ENCODE data around the gene BOD1L1.

BOD1L1 gene

DNA sequence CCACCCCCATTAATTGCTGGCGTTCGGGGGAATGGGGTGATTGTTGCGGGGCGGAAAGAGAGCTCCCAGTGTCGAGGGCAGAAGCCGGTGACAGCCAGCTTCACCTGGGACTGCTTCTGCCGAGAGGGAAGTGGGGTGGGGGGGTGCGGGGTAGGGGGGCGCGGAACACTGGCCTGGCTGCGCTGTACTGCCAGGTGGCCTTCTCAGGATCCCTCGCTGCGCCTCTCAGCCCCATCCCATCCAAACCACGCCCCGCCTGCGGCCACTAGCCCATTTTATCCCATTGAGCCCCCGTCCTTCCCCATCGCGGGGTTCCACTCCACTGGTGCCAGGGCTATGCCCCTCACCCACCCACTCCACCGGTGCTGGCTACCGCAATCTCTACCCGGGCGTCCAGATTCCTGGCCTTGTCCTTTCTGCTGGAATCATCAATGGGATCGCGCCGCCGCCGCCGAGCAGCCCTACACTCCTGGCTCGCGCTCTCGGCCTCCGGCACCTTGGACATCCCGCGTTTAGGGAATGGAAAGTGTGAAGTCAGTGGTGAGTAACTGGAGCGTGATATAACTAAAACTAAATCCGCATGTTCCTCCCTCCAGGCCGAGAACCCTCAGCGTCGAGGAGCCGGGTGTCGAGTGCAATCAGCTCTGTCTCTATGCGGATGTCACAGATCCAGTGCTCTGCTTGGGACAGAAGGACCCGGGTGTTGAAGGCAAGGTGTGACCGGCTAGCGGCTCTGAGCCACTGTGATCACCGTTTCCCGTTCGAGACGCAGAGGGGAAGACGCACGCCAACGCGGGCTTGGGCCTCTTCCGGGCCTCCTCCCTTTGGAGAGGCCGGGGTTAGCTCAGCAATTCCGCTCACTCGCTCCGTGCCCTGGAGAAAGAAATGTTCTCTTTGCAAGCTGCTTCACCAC, 103.7 kb downstream of the BOD1L1 start:
- no peaks in the 10 kb centered on the region for H3K4me1 ChIP-seq (ENCODE audit: control insufficient read depth, insufficient read depth, low read length)
- TF ChIP-seq ZNF585B (tag by site-specific recombination; IDR thresholded peaks at IDR 0.05) (no peak), ZNF140 (tag by site-specific recombination; IDR thresholded peaks at IDR 0.05) (peak; percentile 98), ZNF16 (tag by site-specific recombination; IDR thresholded peaks at IDR 0.05; ENCODE audit: low read depth) (no peak), ZNF664 (tag by site-specific recombination; IDR thresholded peaks at IDR 0.05) (no peak), ZNF558 (tag by site-specific recombination; IDR thresholded peaks at IDR 0.05) (no peak), ZFP37 (tag by site-specific recombination; IDR thresholded peaks at IDR 0.05) (no peak)
- no peak overlapping the region for H3K27ac ChIP-seq (ENCODE audit: extremely low read depth, low read depth, low read length)
- CTCF ChIA-PET: no interaction called here
- no peak overlapping the region for H3K4me3 ChIP-seq (ENCODE audit: low read depth, low read length)
- H3K9me3 ChIP-seq (ENCODE audit: control insufficient read depth, insufficient read depth, low read depth, low read length): no peaks in the 10 kb centered on the region; the same call in 1 of the 2 replicates
- POLR2A ChIA-PET: no interaction called here
- no peaks in the 10 kb centered on the region for H3K36me3 ChIP-seq (ENCODE audit: control insufficient read depth in 2 of 2, insufficient read depth in 1 of 2, low read length in 2 of 2)

GRCh38 chr4:13523105-13523477, 104.4 kb downstream of the BOD1L1 start:
- Histone ChIP-seq H3K4me3 (ENCODE audit: low read depth, low read length) (no peak overlapping the region), H3K9me3 (ENCODE audit: control insufficient read depth, insufficient read depth, low read depth, low read length) (no peaks in the 10 kb centered on the region; the same call in 1 of the 2 replicates), H3K4me1 (ENCODE audit: control insufficient read depth, insufficient read depth, low read length) (no peaks in the 10 kb centered on the region), H3K36me3 (ENCODE audit: control insufficient read depth in 2 of 2, insufficient read depth in 1 of 2, low read length in 2 of 2) (no peaks in the 10 kb centered on the region), H3K27ac (ENCODE audit: extremely low read depth, low read depth, low read length) (no peak overlapping the region)
- CTCF ChIA-PET: no interaction called here
- TF ChIP-seq KLF9 (tag by site-specific recombination; IDR thresholded peaks at IDR 0.05; ENCODE audit: low read depth) (no peak), ZNF776 (tag by site-specific recombination; IDR thresholded peaks at IDR 0.05; ENCODE audit: borderline replicate concordance) (no peak), ZNF23 (tag by site-specific recombination; IDR thresholded peaks at IDR 0.05; ENCODE audit: borderline replicate concordance) (no peak), ZNF777 (tag by site-specific recombination; IDR thresholded peaks at IDR 0.05; ENCODE audit: borderline replicate concordance) (no peak), ZNF157 (tag by site-specific recombination; IDR thresholded peaks at IDR 0.05) (no peak), PRDM6 (tag by site-specific recombination; IDR thresholded peaks at IDR 0.05) (no peak), ZSCAN30 (tag by site-specific recombination; IDR thresholded peaks at IDR 0.05) (no peak), TSHZ1 (tag by site-specific recombination; IDR thresholded peaks at IDR 0.05; ENCODE audit: borderline replicate concordance) (no peak), ZNF501 (tag by site-specific recombination; IDR thresholded peaks at IDR 0.05) (no peak), GLI2 (tag by site-specific recombination; IDR thresholded peaks at IDR 0.05; ENCODE audit: borderline replicate concordance, low read depth) (no peak), ZNF791 (tag by site-specific recombination; IDR thresholded peaks at IDR 0.05) (no peak), ZNF221 (tag by site-specific recombination; IDR thresholded peaks at IDR 0.05; ENCODE audit: borderline replicate concordance) (no peak), ZNF16 (tag by site-specific recombination; IDR thresholded peaks at IDR 0.05; ENCODE audit: low read depth) (no peak), ZXDB (tag by site-specific recombination; IDR thresholded peaks at IDR 0.05) (no peak), ZNF18 (tag by site-specific recombination; IDR thresholded peaks at IDR 0.05) (no peak)
- TF ChIP-seq, protein P1, sequence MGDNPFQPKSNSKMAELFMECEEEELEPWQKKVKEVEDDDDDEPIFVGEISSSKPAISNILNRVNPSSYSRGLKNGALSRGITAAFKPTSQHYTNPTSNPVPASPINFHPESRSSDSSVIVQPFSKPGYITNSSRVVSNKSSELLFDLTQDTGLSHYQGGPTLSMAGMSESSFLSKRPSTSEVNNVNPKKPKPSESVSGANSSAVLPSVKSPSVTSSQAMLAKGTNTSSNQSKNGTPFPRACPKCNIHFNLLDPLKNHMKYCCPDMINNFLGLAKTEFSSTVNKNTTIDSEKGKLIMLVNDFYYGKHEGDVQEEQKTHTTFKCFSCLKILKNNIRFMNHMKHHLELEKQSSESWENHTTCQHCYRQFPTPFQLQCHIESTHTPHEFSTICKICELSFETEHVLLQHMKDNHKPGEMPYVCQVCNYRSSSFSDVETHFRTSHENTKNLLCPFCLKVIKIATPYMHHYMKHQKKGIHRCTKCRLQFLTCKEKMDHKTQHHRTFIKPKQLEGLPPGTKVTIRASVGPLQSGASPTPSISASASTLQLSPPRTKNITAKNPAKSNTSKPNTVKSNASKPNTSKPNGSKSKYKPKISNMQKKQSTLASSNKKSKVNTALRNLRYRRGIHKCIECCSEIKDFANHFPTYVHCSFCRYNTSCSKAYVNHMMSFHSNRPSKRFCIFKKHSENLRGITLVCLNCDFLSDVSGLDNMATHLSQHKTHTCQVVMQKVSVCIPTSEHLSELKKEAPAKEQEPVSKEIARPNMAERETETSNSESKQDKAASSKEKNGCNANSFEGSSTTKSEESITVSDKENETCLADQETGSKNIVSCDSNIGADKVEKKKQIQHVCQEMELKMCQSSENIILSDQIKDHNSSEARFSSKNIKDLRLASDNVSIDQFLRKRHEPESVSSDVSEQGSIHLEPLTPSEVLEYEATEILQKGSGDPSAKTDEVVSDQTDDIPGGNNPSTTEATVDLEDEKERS (tag by site-specific recombination; IDR thresholded peaks at IDR 0.05): no peak
- TF ChIP-seq, protein P2, sequence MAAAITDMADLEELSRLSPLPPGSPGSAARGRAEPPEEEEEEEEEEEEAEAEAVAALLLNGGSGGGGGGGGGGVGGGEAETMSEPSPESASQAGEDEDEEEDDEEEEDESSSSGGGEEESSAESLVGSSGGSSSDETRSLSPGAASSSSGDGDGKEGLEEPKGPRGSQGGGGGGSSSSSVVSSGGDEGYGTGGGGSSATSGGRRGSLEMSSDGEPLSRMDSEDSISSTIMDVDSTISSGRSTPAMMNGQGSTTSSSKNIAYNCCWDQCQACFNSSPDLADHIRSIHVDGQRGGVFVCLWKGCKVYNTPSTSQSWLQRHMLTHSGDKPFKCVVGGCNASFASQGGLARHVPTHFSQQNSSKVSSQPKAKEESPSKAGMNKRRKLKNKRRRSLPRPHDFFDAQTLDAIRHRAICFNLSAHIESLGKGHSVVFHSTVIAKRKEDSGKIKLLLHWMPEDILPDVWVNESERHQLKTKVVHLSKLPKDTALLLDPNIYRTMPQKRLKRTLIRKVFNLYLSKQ (tag by site-specific recombination; IDR thresholded peaks at IDR 0.05; ENCODE audit: borderline replicate concordance): no peak
- POLR2A ChIA-PET: no interaction called here
